H9 (cell line): ENCODE results near the gene EHBP1L1. TPM values are rescaled to one million over a fixed set of nuclear protein-coding genes. Genes with fewer than 3 reads are reported as not detected.

Experiments
- DNase-seq: peaks from one replicate; pipeline ENCODE4 v3.0.0-alpha.2; 2017
- H2AFZ ChIP-seq: one replicate; pipeline ENCODE4 v1.6.1; 2013; ENCODE audit warnings: mild to moderate bottlenecking, low read length, control low read depth, moderate library complexity
- H2AK5ac ChIP-seq: 2 replicates; pipeline ENCODE4 v1.6.1; 2013; ENCODE audit warnings: low read length, control low read depth, mixed read lengths; ENCODE audit not compliant: insufficient read length
- H2BK120ac ChIP-seq: one replicate; pipeline ENCODE4 v1.6.1; 2013; ENCODE audit warnings: low read depth, mild to moderate bottlenecking, low read length, control low read depth, inconsistent platforms; ENCODE audit not compliant: poor library complexity, severe bottlenecking
- H2BK12ac ChIP-seq: 2 replicates; pipeline ENCODE4 v1.6.1; 2013; ENCODE audit warnings: low read length, control low read depth, mixed read lengths, low read depth; ENCODE audit not compliant: insufficient read length
- H2BK15ac ChIP-seq: 2 replicates; pipeline ENCODE4 v1.6.1; 2013; ENCODE audit warnings: low read depth, low read length, control low read depth
- H2BK20ac ChIP-seq: one replicate; pipeline ENCODE4 v1.6.1; 2013; ENCODE audit warnings: low read depth, mild to moderate bottlenecking, low read length, control low read depth, inconsistent platforms; ENCODE audit not compliant: poor library complexity, severe bottlenecking
- H2BK5ac ChIP-seq: 2 replicates; pipeline ENCODE4 v1.6.1; 2013; ENCODE audit warnings: low read length, control low read depth, mixed read lengths; ENCODE audit not compliant: insufficient read length
- H3K14ac ChIP-seq: 2 replicates; pipeline ENCODE4 v1.6.1; 2013; ENCODE audit warnings: low read length, control low read depth; ENCODE audit not compliant: insufficient read depth
- H3K18ac ChIP-seq: 2 replicates; pipeline ENCODE4 v1.6.1; 2013; ENCODE audit warnings: low read depth, mild to moderate bottlenecking, mixed read lengths, low read length, control low read depth; ENCODE audit not compliant: insufficient read length
- H3K23ac ChIP-seq: 2 replicates; pipeline ENCODE4 v1.6.1; 2013; ENCODE audit warnings: low read length, control low read depth, mixed read lengths, low read depth; ENCODE audit not compliant: insufficient read length
- H3K23me2 ChIP-seq: 2 replicates; pipeline ENCODE4 v1.6.1; 2013; ENCODE audit warnings: low read depth, mild to moderate bottlenecking, mixed read lengths, low read length, control low read depth; ENCODE audit not compliant: insufficient read length, poor library complexity, severe bottlenecking
- H3K27ac ChIP-seq: 2 replicates; pipeline ENCODE4 v1.5.1; 2013; ENCODE audit warnings: low read length, control low read depth, mixed read lengths, low read depth; ENCODE audit not compliant: insufficient read length
- H3K27me3 ChIP-seq: 2 replicates; pipeline ENCODE4 v1.6.1; 2013; ENCODE audit warnings: low read length, control low read depth, inconsistent platforms; ENCODE audit not compliant: insufficient read depth
- H3K4ac ChIP-seq: 2 replicates; pipeline ENCODE4 v1.6.1; 2013; ENCODE audit warnings: low read depth, mild to moderate bottlenecking, control low read depth, inconsistent platforms, low read length, moderate library complexity
- H3K4me1 ChIP-seq: 2 replicates; pipeline ENCODE4 v1.6.1; 2013; ENCODE audit warnings: low read length, control low read depth, inconsistent platforms; ENCODE audit not compliant: insufficient read depth
- H3K4me2 ChIP-seq: 2 replicates; pipeline ENCODE4 v1.6.1; 2013; ENCODE audit warnings: low read length, control low read depth, mixed read lengths; ENCODE audit not compliant: insufficient read length, insufficient read depth
- H3K56ac ChIP-seq: 2 replicates; pipeline ENCODE4 v1.6.1; 2013; ENCODE audit warnings: low read depth, mild to moderate bottlenecking, mixed read lengths, low read length, control low read depth; ENCODE audit not compliant: insufficient read length
- H3K79me1 ChIP-seq: 2 replicates; pipeline ENCODE4 v1.6.1; 2013; ENCODE audit warnings: low read depth, mild to moderate bottlenecking, moderate library complexity, low read length, control low read depth, inconsistent platforms; ENCODE audit not compliant: insufficient read depth, poor library complexity, severe bottlenecking
- H3K79me2 ChIP-seq: 2 replicates; pipeline ENCODE4 v1.6.1; 2013; ENCODE audit warnings: low read length, control low read depth, inconsistent platforms; ENCODE audit not compliant: insufficient read depth
- H3K9ac ChIP-seq: 2 replicates; pipeline ENCODE4 v1.6.1; 2013; ENCODE audit warnings: low read length, control low read depth, mixed read lengths; ENCODE audit not compliant: insufficient read length; ENCODE audit errors: extremely low read depth
- H3K9me3 ChIP-seq: one replicate; pipeline ENCODE4 v1.6.1; 2013; ENCODE audit warnings: low read depth, low read length, inconsistent platforms; ENCODE audit not compliant: control insufficient read depth
- H3T11ph ChIP-seq: one replicate; pipeline ENCODE4 v1.6.1; 2013; ENCODE audit warnings: mild to moderate bottlenecking, low read length, control low read depth, inconsistent platforms
- H4K20me1 ChIP-seq: one replicate; pipeline ENCODE4 v1.6.1; 2013; ENCODE audit not compliant: control insufficient read depth, insufficient read length, insufficient read depth
- H4K5ac ChIP-seq: 2 replicates; pipeline ENCODE4 v1.6.1; 2013; ENCODE audit warnings: low read depth, mild to moderate bottlenecking, mixed read lengths, low read length, control low read depth; ENCODE audit not compliant: insufficient read length
- H4K8ac ChIP-seq: replicated peaks from 2 replicates; pipeline ENCODE4 v1.6.1; 2013; ENCODE audit warnings: low read length, control low read depth, mixed read lengths, low read depth; ENCODE audit not compliant: insufficient read length
- H4K91ac ChIP-seq: 2 replicates; pipeline ENCODE4 v1.6.1; 2013; ENCODE audit warnings: low read depth, mild to moderate bottlenecking, moderate library complexity, mixed read lengths, low read length, control low read depth; ENCODE audit not compliant: insufficient read length
- H3K27ac Mint-ChIP-seq, 3 experiments: 2 replicates in 2 of 3; 3 replicates in 1 of 3; pipeline ENCODE4 v1.8.0; 2020 to 2021; ENCODE audit warnings: mixed read lengths in 3 of 3, mild to moderate bottlenecking in 1 of 3, moderate library complexity in 1 of 3
- H3K27me3 Mint-ChIP-seq: 2 replicates; pipeline ENCODE4 v1.8.0; 2021; ENCODE audit warnings: low read depth, mild to moderate bottlenecking, moderate library complexity, mixed read lengths
- H3K36me3 Mint-ChIP-seq, 3 experiments: 2 replicates in 2 of 3; 3 replicates in 1 of 3; pipeline ENCODE4 v1.8.0; 2020 to 2021; ENCODE audit warnings: low read depth in 3 of 3, mixed read lengths in 3 of 3; ENCODE audit not compliant: insufficient read depth in 1 of 3
- H3K4me1 Mint-ChIP-seq, 2 experiments: 2 replicates each; pipeline ENCODE4 v1.8.0; 2020; ENCODE audit warnings: mixed read lengths in 2 of 2
- H3K4me3 Mint-ChIP-seq, 2 experiments: 2 replicates in 1 of 2; 3 replicates in 1 of 2; pipeline ENCODE4 v1.8.0; 2020 to 2021; ENCODE audit warnings: mild to moderate bottlenecking in 2 of 2, mixed read lengths in 2 of 2, moderate library complexity in 1 of 2
- H3K9me3 Mint-ChIP-seq, 2 experiments: 2 replicates in 1 of 2; 3 replicates in 1 of 2; pipeline ENCODE4 v1.8.0; 2020; ENCODE audit warnings: mild to moderate bottlenecking in 2 of 2, mixed read lengths in 2 of 2, moderate library complexity in 1 of 2
- CTCF ChIP-seq: fragments of 200-600 bp; sonication (generic); conservative IDR thresholded peaks from 3 replicates; pipeline ENCODE4 v1.8.0; 2021; ENCODE audit warnings: antibody characterized with exemption, mild to moderate bottlenecking
- WGBS: extraction: QIAGEN DNeasy Blood & Tissue Kit; methylation state at CpG from one replicate; pipeline ENCODE4 v1.1.7; 2013; ENCODE audit warnings: missing lambda C conversion rate, low lambda C conversion rate, mixed read lengths; ENCODE audit not compliant: insufficient read length; ENCODE audit errors: extremely low coverage; 5-methylcytosine and 5-hydroxymethylcytosine counted together
- total RNA-seq: library from RNA; stranded (reverse); gene quantifications from 2 replicates; pipeline ENCODE4 v1.2.1, GENCODE V29; 2021

EHBP1L1 gene
- total RNA-seq, 1 experiment from 2014 or later, result 13.8 TPM

GRCh38 chr11:65562020-65562419 lies 13.8 kb upstream of the EHBP1L1 start:
- no peaks in the 10 kb centered on the region for H3K23me2 ChIP-seq
- no CpG with 5 or more reads among the region's 7 CpGs for WGBS
- no peak overlapping the region for H3K56ac ChIP-seq
- Mint-ChIP-seq H3K36me3 (no peaks in the 10 kb centered on the region), H3K27me3 (peaks cover 26% of the 10 kb centered on the region), H3K4me1 (peaks cover 27 to 40% of the 10 kb centered on the region in 2 experiments), H3K27ac (no peak overlapping the region; a peak in 1 of 7 replicates), H3K9me3 (no peaks in the 10 kb centered on the region), H3K4me3 (no peak overlapping the region)
- H2BK20ac ChIP-seq, result no peak overlapping the region
- no peak overlapping the region for H3K27ac ChIP-seq
- H3K14ac ChIP-seq, result no peak overlapping the region
- no peaks in the 10 kb centered on the region; the same call in 1 of the 2 replicates for H3K27me3 ChIP-seq
- H4K91ac ChIP-seq, result no peak overlapping the region
- no peak overlapping the region for H4K8ac ChIP-seq
- no peak overlapping the region for H2BK120ac ChIP-seq
- no peaks in the 10 kb centered on the region for H4K20me1 ChIP-seq
- H2BK12ac ChIP-seq, result no peak overlapping the region
- no peaks in the 10 kb centered on the region for H3K9me3 ChIP-seq
- no peaks in the 10 kb centered on the region for H3K79me2 ChIP-seq
- no peak overlapping the region for H3K18ac ChIP-seq
- H3K79me1 ChIP-seq, result no peaks in the 10 kb centered on the region
- no peak overlapping the region for H3T11ph ChIP-seq
- DNase-seq, result no peak
- H3K4ac ChIP-seq, result no peak overlapping the region
- no peak overlapping the region for H2BK5ac ChIP-seq
- no peak overlapping the region for H3K23ac ChIP-seq
- H3K4me1 ChIP-seq, result peaks cover 5% of the 10 kb centered on the region; the same call in 1 of the 2 replicates
- H4K5ac ChIP-seq, result no peak overlapping the region
- no peak overlapping the region for H2AK5ac ChIP-seq
- TF ChIP-seq CTCF, result no peak
- H3K9ac ChIP-seq, result no peak overlapping the region
- no peak overlapping the region for H2BK15ac ChIP-seq
- H3K4me2 ChIP-seq, result no peak overlapping the region
- no peak overlapping the region for H2AFZ ChIP-seq
